Suppressor macrophage treated with lipopolysaccharide for 4 hours (primary cell): Measurements from ENCODE around the gene PLXDC1.
"Not testable (repeated sequence)": the region's sequence is repeated elsewhere in the genome, so short reads cannot be mapped to it uniquely, and the experiment has no call there.

Experiments used
- DNase-seq: peaks from one replicate; pipeline ENCODE4 v3.0.0-alpha.2; 2020

Gene PLXDC1

GRCh38 chr17:39178536-39178935, 27.1 kb upstream of the PLXDC1 start:
- DNase-seq, result no peak

DNA sequence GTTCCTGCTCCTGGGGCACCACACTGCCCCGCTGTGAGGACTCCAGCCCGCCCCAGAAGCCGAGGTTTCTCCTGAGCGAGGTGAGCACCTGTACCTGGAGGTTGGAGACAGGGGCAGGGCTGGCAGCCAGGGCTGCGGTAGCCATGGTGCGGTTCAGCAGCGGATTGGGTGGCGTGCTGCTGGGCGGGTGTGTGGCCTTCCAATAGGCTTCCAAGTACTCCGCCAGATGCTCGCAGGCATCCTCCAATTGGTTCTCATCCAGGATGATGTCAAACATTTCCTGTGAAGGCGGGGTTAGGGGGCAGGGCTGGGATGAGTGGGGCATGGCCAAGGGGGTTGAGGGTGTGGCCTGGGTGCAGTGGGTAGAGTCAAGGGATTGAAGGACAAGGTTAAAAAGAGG, 25.8 kb upstream of the PLXDC1 start:
- DNase-seq, result no peak

GRCh38 chr17:39175695-39176093, 24.3 kb upstream of the PLXDC1 start:
- DNase-seq, result peak; percentile 35

DNA sequence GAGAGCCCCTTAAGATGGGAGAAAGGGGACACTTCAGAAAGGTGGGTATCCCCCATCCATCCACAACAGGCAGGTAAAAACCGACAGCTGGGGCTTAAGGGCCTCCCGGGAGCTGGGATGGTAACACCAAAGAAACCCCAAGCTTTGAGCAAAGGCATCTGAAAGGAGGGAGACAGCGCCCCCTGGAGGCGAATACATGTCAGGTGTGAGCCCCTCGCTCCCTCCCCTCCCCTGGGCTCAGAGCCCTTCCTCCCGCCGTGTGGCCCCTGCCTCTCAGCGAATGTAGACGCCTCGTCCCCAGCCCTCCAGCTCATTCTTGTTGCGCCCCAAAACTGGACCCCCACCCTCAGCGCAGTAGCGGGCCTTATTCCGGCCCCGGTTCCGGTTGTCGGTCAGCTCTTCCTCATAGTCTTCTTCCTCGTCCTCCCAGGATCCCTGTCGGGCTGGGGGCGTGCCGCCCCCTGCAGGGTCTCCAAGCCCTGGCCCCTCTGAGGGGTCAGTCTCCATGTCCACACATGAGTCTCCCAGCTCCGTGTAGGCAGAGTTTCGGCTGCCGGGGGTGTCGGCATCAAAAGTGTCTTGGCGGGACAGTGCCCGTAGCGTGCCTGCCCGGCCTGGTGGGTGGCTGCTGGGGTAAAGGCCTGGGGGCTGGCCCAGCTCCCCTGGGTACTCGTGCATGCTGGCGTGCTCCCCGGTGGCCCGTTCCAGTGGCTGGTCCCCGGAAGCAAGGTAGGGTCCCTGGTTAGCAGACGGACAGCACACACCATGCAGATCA, 23.7 kb upstream of the PLXDC1 start:
- peak; percentile 81 for DNase-seq

DNA sequence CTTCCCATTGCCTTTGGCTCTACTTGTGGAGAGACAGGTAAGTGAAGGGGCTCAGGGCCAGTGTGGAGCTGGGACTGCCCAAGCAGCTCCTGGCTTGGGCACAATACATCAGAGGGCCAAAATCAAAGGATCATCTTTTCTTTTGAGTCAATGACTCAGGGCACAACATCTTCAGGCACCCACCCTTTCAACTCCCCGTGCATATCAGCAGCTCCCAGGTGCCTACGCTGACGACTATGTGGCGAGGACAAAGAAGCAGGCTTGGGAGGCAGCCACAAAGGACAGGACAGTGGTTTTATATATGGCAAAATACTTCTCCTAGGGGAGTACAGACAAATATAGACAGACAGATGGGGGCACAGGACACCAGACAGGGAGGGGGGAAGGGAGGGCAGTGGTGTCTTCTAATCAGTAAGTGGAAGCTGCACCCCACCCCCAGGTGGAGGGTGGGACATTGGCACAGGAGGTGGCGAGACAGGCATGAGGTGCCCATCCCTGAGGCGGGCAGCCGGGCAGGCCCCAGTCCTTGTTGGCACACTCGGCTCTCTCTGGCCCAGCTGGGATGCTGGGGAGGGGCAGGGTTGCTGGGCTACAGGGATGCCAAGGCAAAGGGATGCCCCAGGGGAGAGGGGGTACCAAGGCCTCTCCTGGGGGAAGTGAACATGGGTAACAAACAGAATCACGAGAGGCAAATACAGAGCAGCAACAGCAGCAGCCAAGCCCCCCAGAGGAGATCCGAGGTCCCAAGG, 22.3 kb upstream of the PLXDC1 start:
- DNase-seq, result no peak

- DNase-seq, result no peak
Observed at GRCh38 chr17:39173080-39173479, 21.6 kb upstream of the PLXDC1 start.

DNA sequence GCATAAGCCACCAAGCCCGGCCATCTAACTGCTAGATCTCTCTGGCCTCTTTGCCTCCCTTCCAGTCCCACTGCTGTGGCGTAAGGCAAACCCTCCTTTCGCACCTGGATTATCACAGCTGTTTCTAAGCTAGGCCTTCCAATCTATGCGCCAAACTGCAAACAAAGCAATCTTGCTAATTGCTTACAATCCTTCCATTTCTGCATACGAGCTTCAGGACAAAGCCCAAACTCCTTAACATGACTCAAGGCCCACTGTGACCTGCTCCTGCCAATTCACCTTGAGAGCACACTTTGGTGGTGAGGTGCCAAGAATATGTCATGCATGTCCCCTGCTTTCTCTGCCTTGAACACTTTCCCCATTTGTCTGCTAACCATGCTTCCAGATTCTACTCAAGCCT, 20.5 kb upstream of the PLXDC1 start:
- DNase-seq, result no peak

DNA sequence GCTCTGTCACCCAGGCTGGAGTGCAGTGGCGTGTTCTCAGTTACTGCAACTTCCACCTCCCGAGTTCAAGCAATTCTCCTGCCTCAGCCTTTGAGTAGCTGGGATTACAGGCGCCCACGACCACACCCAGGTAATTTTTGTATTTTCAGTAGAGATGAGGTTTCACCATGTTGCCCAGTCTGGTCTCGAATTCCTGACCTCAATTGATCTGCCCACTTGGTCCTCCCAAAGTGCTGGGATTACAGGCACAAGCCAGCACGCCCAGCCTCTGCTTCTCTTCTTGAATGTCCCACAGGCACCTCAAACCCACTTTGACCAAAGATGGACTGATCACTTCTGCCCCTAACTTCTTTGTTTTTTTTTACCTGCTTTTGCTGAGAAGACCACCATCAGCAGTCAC, 19.1 kb upstream of the PLXDC1 start:
- DNase-seq, result no peak

DNA sequence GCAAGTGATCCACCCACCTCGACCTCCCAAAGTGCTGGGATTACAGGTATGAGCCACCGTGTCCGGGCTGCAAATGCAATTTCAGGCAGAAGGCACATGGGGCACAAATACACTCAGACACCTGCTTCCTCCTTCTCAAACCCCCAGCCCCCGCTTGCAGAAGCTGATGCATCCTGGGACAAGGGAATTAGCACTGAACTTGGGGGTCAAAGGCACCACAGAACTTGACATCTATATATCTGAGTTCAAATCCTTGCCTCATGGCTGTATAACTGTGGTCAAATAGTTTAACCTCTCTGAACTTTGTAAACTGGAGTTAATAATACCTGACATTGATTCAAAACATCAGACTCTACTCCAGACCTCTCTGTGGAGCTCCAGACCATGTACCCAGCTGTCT, 18.7 kb upstream of the PLXDC1 start:
- no peak for DNase-seq

DNA sequence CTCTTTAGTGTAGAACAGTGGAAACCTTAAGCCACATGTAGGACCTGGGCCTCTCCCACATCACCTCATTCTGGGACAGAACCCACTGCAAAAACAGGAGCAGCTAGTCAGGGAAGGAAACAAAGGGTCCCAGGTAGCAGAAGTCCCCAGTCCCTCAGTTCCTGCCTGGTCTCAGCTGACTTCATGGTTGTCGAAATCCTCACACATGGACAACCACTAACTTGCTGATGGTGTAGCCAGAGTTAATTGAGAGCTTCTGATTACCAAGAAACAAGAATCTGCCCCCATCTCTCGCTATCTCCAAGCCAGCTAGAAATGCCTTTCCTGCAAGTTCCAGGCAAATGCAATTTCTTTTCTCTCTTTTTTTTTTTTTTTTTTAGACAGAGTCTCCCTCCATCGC, 18.1 kb upstream of the PLXDC1 start:
- DNase-seq, result no peak

- no peak for DNase-seq
Observed at GRCh38 chr17:39169101-39169500, 17.7 kb upstream of the PLXDC1 start.

- not testable (repeated sequence) for DNase-seq
Observed at GRCh38 chr17:39168503-39168902, 17.1 kb upstream of the PLXDC1 start.

DNA sequence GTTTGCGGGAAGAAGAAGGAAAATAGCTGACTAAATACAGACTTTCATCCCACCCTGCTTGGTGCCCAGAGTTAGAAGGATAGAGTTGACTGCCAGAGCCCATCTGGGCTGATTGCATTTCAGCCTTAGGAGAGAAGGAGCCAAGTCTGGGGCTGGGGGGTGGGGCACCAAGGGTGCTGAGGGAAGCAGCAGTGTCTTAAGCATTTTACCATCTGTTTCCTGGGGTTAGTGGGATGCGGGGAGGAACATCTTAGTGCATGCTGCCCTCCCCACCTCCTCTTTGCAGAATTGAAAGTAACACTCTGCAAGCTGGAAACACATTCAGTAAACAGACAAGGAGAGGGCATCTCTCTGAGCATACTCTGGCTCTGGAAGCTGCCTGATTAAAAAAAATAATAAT, 16.0 kb upstream of the PLXDC1 start:
- peak; percentile 55 for DNase-seq

GRCh38 chr17:39166437-39167335, 15.2 kb upstream of the PLXDC1 start:
- DNase-seq, result no peak

DNA sequence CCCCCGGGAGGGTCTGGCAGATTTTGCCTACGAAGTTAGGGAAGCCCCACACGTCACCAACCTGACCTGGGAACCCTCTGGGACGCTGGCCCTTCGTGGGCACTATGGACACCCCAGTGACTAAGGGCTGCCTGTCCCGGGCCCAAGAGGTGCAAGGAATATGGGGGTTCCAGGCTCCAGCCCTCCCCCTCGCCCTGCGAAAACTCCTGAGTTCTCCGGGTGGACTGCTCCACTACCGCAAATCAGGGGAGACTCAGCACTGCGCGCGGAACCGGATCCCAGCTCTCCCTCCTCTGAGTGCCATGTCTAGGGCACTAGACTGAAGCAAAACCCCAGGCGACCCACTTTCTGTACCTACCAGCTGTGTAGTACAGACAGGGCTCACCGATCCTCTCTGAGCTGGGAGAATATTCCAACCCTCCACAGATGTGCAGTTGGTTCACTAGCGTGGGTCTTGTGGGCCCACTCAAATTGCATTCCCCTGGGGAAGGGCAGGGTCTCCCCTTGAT, 14.5 kb upstream of the PLXDC1 start, which contains the start of gene ARL5C:
Gene ARL5C (minus strand): TSS at position 321 of the 509 bp plus-strand sequence. CDS start 401 bp downstream, outside the sequence.
- no peak for DNase-seq

GRCh38 chr17:39165178-39165840, 13.9 kb upstream of the PLXDC1 start:
- DNase-seq, result no peak

DNA sequence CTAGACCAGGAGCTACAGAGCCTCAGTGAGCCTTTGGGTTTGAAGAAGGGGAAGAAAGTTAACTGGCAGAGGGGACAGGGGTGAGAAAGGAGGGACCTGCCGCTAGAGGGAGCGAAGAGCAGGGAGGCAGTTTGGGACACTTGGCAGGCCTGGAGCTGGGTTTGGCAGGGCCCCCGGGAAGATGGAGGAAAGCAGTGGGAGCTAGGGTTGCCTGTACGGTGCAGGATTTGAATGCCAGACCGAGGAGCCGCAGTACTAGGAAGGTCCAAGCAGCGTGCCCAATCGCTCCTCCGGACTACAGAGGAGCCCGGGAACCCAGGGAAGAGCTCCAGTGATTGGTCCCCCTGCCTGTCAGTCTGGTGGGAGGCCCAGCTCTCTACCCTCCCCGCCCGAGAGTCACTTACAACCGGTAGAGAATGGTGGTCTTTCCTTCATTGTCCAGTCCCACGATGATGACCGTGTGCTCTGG, 13.3 kb upstream of the PLXDC1 start:
- peak; percentile 87 for DNase-seq

DNA sequence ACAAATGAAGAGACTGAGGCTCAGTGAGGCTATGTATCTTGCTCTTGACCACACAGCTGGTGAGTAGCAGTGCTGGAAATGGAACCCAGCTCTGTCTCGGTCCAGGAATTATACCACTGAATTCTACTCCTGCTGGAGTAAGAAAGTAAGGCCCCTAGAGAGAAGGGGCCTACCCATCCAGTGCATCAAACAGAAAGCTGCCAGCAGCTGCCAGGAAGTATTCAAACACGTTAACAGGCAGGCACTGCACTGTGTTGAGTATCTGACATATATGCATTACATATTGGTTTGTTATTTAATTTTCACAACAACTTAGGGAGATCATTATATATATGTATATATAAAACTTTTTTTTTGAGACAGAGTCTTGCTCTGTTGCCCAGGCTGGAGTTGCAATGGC, 10.5 kb upstream of the PLXDC1 start:
- DNase-seq, result no peak

- DNase-seq, result no peak
Observed at GRCh38 chr17:39158623-39159022, 7.2 kb upstream of the PLXDC1 start.

- no peak for DNase-seq
Observed at GRCh38 chr17:39156491-39156890, 5.1 kb upstream of the PLXDC1 start.

GRCh38 chr17:39155654-39156053, 4.2 kb upstream of the PLXDC1 start:
- DNase-seq, result no peak

- DNase-seq, result peak; percentile 94
Observed at GRCh38 chr17:39153599-39154051, 2.2 kb upstream of the PLXDC1 start.
